DOHH2 (cell line): ENCODE results near the gene SLC5A3.

Source experiments
- CTCF ChIP-seq: fragments of 200-600 bp; sonication (generic); IDR thresholded peaks from one replicate; pipeline ENCODE4 v1.5.1; 2014; ENCODE audit warnings: antibody characterized with exemption, mild to moderate bottlenecking, low read depth, low read length; ENCODE audit not compliant: poor library complexity, severe bottlenecking
- EZH2phosphoT487 ChIP-seq: fragments of 200-600 bp; sonication (generic); IDR thresholded peaks from 2 replicates; pipeline ENCODE4 v1.6.1; 2017; ENCODE audit warnings: borderline replicate concordance, mild to moderate bottlenecking, antibody characterized with exemption, low read length, moderate library complexity, mixed read lengths

- TF ChIP-seq CTCF (no peak), EZH2phosphoT487 (no peak)
Observed at GRCh38 chr21:34074283-34075090, 1.1 kb downstream of the SLC5A3 start.
